NCI-H446 (cell line): ENCODE measurements around the gene RCVRN.

Experiments
- DNase-seq, 2 experiments: peaks; one replicate each; lab custom pipeline; 2025; lab: John Stamatoyannopoulos, UW

Gene RCVRN

DNA sequence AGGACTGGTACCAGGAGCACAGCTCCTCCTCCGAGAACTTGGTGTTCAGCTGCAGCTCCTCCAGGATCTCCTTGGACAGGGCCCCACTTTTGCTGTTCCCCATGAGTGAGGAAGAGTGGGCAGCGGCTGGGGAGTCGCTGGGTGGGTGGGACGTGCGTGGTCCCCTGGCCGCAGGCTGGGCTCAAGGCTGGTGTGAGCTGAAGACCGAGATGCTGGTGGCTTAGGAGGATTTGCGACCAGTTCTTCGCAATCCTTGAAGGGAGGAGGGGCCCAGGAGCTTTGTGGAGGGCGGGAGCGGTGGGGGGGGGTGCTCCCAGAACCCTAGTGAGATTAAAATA lies at the start of gene RCVRN:
RCVRN (minus strand) TSS at position 194 of the 338 bp plus-strand sequence; CDS start at position 103, 91 bp downstream.
- no peak for DNase-seq

- no peak for DNase-seq
Observed at GRCh38 chr17:9953492-9953891, 48.4 kb upstream of the RCVRN start.

- DNase-seq, result no peak
Observed at GRCh38 chr17:9951803-9952202, 46.7 kb upstream of the RCVRN start.

- no peak for DNase-seq
Observed at GRCh38 chr17:9948928-9949327, 43.9 kb upstream of the RCVRN start.

- DNase-seq, result no peak
Observed at GRCh38 chr17:9944704-9945103, 39.6 kb upstream of the RCVRN start.

DNA sequence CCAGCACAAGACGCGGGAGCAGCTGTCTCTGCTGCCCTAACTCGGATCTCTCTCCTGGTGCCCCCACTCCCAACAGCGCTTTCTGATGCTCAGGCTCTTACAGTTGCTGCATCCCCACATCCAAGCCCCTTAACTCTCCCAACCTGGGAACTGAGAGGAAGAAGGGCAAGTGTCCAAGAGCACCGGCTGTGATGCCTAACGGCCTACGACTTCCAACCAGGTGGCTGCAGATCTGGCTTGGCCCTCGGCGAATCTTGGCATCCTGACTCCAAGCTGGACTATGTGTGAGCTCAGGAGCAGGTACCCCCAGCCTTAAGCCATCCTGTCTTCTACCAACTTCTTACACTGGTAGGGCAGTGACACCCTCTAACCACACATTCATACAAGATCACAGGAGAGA lies 38.3 kb upstream of the RCVRN start:
- DNase-seq, result no peak

- DNase-seq, result no peak
Observed at GRCh38 chr17:9942885-9943284, 37.8 kb upstream of the RCVRN start.

DNA sequence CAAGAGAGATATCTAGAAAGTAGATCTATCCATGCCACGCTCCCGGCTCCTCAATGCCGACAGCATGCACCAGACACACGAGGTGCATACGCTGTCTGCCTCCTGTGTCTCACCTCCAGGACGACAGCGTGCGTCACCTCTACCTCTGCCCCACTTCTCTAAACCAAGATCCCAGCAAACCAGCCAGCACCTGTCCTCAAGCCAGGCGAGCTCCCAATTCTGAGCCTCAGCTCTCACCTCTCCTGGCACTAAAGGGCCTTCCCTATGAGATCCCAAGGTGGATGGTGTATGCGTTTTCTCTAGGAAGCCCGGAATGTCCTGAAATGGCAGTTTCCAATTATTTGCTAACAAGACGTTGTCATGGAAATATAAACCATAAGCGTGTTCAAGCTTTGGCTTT lies 36.2 kb upstream of the RCVRN start:
- DNase-seq, result no peak

GRCh38 chr17:9940841-9941240 lies 35.8 kb upstream of the RCVRN start:
- no peak for DNase-seq

GRCh38 chr17:9938764-9939163 lies 33.7 kb upstream of the RCVRN start:
- DNase-seq, result no peak

DNA sequence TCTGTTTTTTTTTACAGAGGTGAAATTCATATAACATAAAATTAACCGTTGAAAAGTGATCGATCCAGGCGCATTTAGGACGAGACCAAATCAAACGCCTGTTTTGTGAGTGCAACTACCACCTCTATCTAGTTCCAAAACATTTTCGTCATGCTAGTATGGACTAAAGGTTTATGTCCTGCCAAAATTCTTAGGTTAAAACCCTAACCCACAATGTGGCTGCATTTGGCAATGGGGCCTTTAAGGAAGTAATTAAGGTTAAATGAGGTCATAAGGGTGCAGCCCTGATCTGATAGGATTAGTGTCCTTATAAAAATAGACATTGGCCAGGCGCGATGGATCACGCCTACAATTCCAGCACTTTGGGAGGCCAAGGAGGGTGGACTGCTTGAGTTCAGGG lies 32.8 kb upstream of the RCVRN start:
- DNase-seq, result no peak

- peak in 1 of 2 experiments; percentile 4 for DNase-seq
Observed at GRCh38 chr17:9937241-9937761, 32.2 kb upstream of the RCVRN start.

DNA sequence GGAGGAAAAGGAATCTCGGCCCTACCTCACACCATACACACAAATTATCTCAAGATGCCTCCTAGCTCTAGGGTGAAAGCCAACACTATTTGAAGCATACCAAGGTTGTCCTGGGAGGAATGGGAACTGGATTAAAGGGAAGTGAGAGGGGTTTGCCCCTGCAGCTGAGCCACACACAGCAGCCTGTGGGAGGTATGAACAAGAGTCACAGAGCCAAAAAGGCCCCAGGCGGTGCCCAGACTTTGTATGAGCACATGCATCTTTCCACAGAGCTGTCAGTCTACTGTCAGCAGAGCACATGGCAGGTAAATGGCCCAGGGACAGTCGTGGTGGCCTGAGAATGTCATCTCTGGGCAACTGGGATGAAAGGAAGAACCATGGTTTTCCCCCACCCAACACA lies 31.0 kb upstream of the RCVRN start:
- DNase-seq, result no peak

DNA sequence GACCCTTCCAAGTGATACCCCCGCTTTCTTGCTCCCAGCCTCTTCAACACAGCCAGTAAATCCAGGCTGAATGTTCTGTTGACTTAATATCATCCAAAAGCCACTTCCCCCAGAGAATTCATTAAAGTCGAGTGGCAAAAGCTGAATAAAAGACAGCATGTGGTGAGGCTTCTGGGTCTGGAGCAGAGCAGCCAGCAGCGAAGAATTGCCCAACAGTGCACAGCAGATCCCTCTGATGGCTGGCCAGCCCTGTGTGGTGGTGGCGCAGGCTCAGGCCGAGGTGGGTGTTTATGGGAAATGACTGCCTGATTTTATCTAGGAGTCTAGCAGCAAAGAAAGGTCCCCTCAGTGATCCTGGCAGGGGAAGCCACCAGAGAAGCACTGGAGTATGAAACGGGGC lies 30.3 kb upstream of the RCVRN start:
- DNase-seq, result no peak

DNA sequence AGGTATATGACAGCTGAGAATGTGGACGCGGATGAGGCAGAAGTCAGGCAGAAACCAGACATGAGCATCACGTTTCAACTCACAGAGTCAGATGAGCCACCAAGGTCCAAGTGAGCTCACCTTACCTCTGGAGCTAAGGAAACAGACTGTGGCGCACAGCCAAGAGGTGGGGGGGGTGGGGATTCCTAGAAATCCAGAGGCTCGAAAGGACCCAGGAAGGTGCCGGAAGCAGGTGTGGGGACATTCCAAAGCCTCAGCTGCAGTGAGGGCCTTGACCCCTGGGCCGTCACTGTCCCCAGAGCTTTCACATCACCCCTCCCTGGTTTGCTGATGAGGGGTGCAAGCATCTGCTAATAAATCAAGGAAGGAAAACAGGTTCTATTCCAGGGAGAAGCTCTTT lies 29.3 kb upstream of the RCVRN start:
- DNase-seq, result no peak

- no peak for DNase-seq
Observed at GRCh38 chr17:9932491-9932890, 27.4 kb upstream of the RCVRN start.

GRCh38 chr17:9931144-9931741 lies 26.2 kb upstream of the RCVRN start:
- no peak for DNase-seq

DNA sequence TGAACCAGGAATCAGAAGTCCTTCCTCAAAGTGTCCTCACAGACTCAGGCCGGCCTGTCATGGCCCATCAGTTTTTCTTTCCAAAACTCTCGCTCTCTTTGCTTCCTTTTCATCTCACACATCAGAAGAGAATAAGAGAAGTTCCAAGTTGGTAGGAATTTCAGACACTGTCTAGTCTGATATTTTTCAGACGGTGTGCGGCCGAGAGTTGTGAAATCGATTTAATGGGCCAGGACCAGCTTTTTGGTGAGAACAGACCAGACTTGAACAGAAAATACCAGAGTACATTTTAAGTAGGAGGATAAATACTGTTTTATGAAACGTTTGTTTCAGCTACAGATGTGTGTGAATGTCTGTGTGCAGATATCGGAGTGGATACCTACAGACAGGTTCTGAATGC lies 24.8 kb upstream of the RCVRN start:
- no peak for DNase-seq

DNA sequence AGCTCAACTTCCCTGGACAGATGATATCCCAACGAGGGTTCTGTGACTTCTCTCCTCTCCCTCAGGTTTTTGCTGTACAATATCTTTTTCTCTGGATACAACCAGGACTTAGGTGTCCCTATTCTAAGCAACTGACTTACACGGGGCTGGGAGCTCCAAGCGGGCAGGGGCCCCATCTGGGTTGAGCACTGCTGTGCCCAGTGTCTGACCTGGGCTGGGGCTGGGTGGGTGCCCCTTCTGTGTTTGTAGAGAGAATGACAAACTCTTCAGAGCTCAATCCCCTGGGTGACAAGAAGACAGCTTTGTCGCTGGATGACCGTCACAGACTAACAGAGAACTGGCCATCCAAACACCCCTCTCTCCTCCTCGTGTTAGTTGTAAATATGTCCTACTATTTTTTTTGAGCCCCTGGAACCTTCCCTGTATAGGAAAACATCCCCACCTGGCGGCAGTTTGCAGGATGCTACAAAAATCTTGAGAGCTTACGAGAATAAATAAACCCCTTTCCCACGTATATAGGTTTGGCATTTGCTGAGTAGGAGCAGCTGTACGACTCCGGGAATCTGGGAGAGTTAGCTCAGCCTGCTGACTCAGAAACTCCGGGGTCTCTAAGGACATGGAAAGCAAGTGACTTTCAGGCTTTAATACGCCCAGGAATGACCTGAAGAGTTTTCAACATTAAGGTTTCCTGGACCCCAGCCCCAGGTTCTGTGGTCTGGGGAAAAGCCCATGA lies 23.7 kb upstream of the RCVRN start:
- no peak for DNase-seq

DNA sequence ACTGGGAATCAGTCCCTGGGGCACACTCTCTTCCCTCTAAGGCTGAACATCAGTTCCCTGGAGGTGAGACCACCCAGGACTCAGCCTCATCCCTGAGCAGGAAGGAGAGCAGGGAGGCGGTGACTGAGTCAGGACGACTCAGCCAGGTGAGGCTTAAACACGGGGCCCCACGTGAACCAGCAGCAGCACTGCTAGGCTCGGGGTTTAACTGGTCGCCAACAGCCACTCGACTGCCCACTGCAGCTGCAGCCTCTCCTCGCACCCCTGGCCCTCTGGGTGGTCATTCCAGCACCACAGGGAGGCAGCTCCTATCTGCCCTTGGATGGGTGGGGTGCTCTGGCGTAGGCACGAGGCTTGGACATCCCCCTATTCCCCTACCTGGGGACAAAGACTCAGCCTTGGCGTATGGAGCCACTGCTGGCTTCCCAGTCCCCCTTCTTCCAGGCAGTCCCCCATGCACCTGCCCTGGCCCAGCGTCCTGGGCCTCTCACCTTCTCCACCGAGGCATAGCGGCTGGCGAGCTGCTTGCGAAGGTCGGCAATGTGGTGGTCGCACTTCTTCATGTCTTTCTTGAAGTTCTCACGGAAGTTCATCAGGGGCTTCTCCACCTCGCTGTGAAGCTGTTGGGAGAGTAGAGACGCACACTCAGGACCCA lies 21.2 kb upstream of the RCVRN start:
- no peak for DNase-seq

- DNase-seq, result no peak
Observed at GRCh38 chr17:9925457-9925856, 20.4 kb upstream of the RCVRN start.

DNA sequence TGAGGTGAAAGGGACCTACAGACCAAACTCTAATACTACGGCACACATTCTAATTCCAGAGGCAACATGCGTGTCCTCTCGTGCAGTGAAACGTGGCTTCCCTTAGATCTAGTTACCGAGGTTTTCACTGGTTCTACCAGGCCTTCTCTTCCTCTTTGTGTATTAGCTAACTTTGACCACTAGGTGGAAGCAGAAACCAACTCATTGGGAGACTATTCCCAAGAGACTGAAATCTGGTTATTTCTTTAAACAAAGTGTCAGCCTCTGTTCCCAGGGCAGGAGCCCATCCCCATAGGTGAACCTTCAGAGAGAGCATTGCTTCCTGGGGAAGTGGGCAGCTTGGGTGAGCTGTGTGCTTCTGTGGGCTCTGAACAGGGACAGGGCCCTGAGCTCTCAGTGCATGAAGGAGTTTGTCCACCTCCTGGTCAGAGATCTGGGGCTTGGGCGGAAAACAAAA lies 19.7 kb upstream of the RCVRN start:
- DNase-seq, result peak; percentile 6 to 72
